Measurements from ENCODE around the gene PSMA7. TPM values are rescaled to one million over a fixed set of nuclear protein-coding genes. Genes with fewer than 3 reads are reported as not detected.

Gene PSMA7
- total RNA-seq, 1 experiment from 2014 or later, result 332 TPM

GRCh38 chr20:62135573-62136266 lies 7.5 kb downstream of the PSMA7 start:
- H3K36me3 Mint-ChIP-seq (ENCODE audit: insufficient read depth in 1 of 3, low read depth in 3 of 3), result peaks cover 56 to 100% (median 94%) of the 10 kb centered on the region in 3 experiments; a peak in 6 of 7 replicates
- no peak overlapping the region for H4K8ac ChIP-seq (replicated peaks; ENCODE audit: insufficient read length, low read depth, low read length)
- H3K4me3 Mint-ChIP-seq, result no peak overlapping the region
- H4K91ac ChIP-seq (ENCODE audit: insufficient read length, low read depth, low read length), result no peak overlapping the region
- H3K9ac ChIP-seq (ENCODE audit: extremely low read depth, insufficient read length, low read length), result no peak overlapping the region
- H3K56ac ChIP-seq (ENCODE audit: insufficient read length, low read depth, low read length), result no peak overlapping the region
- no peak overlapping the region for H3K14ac ChIP-seq (ENCODE audit: insufficient read depth, low read length)
- H3K27ac Mint-ChIP-seq, result peak overlapping the region in 1 of 3 experiments; percentile 59; a peak in 2 of 7 replicates
- H2AFZ ChIP-seq (ENCODE audit: low read length), result no peak overlapping the region
- no CpG with 5 or more reads among the region's 8 CpGs for WGBS (ENCODE audit: extremely low coverage, insufficient read length, low lambda C conversion rate)
- no peak overlapping the region for H4K5ac ChIP-seq (ENCODE audit: insufficient read length, low read depth, low read length)
- peaks cover 3% of the 10 kb centered on the region; the same call in 1 of the 2 replicates for H3K79me2 ChIP-seq (ENCODE audit: insufficient read depth, low read length)
- DNase-seq, result no peak
- no peaks in the 10 kb centered on the region for H3K79me1 ChIP-seq (ENCODE audit: insufficient read depth, low read depth, low read length, poor library complexity, severe bottlenecking)
- peaks cover 1 to 2% of the 10 kb centered on the region in 2 experiments; a peak in 3 of 4 replicates for H3K4me1 Mint-ChIP-seq
- H2AK5ac ChIP-seq (ENCODE audit: insufficient read length, low read length), result no peak overlapping the region
- H2BK5ac ChIP-seq (ENCODE audit: insufficient read length, low read length), result no peak overlapping the region
- no peaks in the 10 kb centered on the region for H4K20me1 ChIP-seq (ENCODE audit: control insufficient read depth, insufficient read depth, insufficient read length)
- H3K9me3 Mint-ChIP-seq, result no peaks in the 10 kb centered on the region
- H2BK120ac ChIP-seq (ENCODE audit: low read depth, low read length, poor library complexity, severe bottlenecking), result no peak overlapping the region
- no peak overlapping the region for H2BK12ac ChIP-seq (ENCODE audit: insufficient read length, low read depth, low read length)
- no peaks in the 10 kb centered on the region for H3K4me1 ChIP-seq (ENCODE audit: insufficient read depth, low read length)
- H3K9me3 ChIP-seq (ENCODE audit: control insufficient read depth, low read depth, low read length), result no peaks in the 10 kb centered on the region
- no peaks in the 10 kb centered on the region for H3K23me2 ChIP-seq (ENCODE audit: insufficient read length, low read depth, low read length, poor library complexity, severe bottlenecking)
- no peak overlapping the region for H2BK20ac ChIP-seq (ENCODE audit: low read depth, low read length, poor library complexity, severe bottlenecking)
- H3K18ac ChIP-seq (ENCODE audit: insufficient read length, low read depth, low read length), result no peak overlapping the region
- H2BK15ac ChIP-seq (ENCODE audit: low read depth, low read length), result no peak overlapping the region
- H3K4ac ChIP-seq (ENCODE audit: low read depth, low read length), result no peak overlapping the region
- no peak overlapping the region for H3K27ac ChIP-seq (ENCODE audit: insufficient read length, low read depth, low read length)
- H3T11ph ChIP-seq (ENCODE audit: low read length), result no peak overlapping the region
- no peak overlapping the region for H3K23ac ChIP-seq (ENCODE audit: insufficient read length, low read depth, low read length)
- no peak overlapping the region for H3K4me2 ChIP-seq (ENCODE audit: insufficient read depth, insufficient read length, low read length)
- no peaks in the 10 kb centered on the region; the same call in 1 of the 2 replicates for H3K27me3 Mint-ChIP-seq (ENCODE audit: low read depth)
- no peak for TF ChIP-seq CTCF (conservative IDR thresholded peaks at IDR 0.05)
- no peaks in the 10 kb centered on the region for H3K27me3 ChIP-seq (ENCODE audit: insufficient read depth, low read length)
